Activated CD4-positive, alpha-beta T cell treated with anti-CD3 and anti-CD28 coated beads for 36 hours (primary cell): ENCODE measurements around the gene SPHK1. TPM values are rescaled to one million over a fixed set of nuclear protein-coding genes. Genes with fewer than 3 reads are reported as not detected.

ENCODE experiments used
- ATAC-seq: fragments of 200-7000 bp; cut with Tn5 transposase; one replicate; pipeline ENCODE4 v1.10.0; 2021; ENCODE audit warnings: mild to moderate bottlenecking, moderate library complexity
- CTCF ChIA-PET: fragments of 350-600 bp; sonication (Branson Sonifier 250); formaldehyde crosslinking; loops from one replicate; lab custom pipeline; 2021; ENCODE audit warnings: antibody characterized with exemption; lab: Charles Lee
- POLR2A ChIA-PET: fragments of 350-600 bp; sonication (Branson Sonifier 250); formaldehyde crosslinking; loops from one replicate; lab custom pipeline; 2021; ENCODE audit warnings: antibody characterized with exemption, inconsistent platforms; lab: Charles Lee
- DNase-seq: peaks from one replicate; pipeline ENCODE4 v3.0.0-alpha.2; 2020
- H3K27ac Mint-ChIP-seq: one replicate; pipeline ENCODE4 v1.8.0; 2021; ENCODE audit warnings: mixed read lengths
- H3K27me3 Mint-ChIP-seq: one replicate; pipeline ENCODE4 v1.8.0; 2021; ENCODE audit warnings: mixed read lengths
- H3K36me3 Mint-ChIP-seq: one replicate; pipeline ENCODE4 v1.8.0; 2021; ENCODE audit warnings: low read depth, mixed read lengths
- H3K4me1 Mint-ChIP-seq: one replicate; pipeline ENCODE4 v1.8.0; 2021; ENCODE audit warnings: mixed read lengths
- H3K4me3 Mint-ChIP-seq: one replicate; pipeline ENCODE4 v1.8.0; 2021; ENCODE audit warnings: mild to moderate bottlenecking, moderate library complexity, mixed read lengths
- H3K9me3 Mint-ChIP-seq: one replicate; pipeline ENCODE4 v1.8.0; 2021; ENCODE audit warnings: low read depth, mixed read lengths
- intact Hi-C, 2 experiments: fragments of 100-400 bp; cut with DNase I in 1 of 2; cut with micrococcal nuclease in 1 of 2; formaldehyde crosslinking; loops; one replicate each; pipeline versions ENCODE4 v1.14.2 to v1.15.1; 2022 to 2024; cut with DNase I, micrococcal nuclease
- total RNA-seq, 2 experiments: library from RNA; stranded (reverse); gene quantifications; one replicate each; pipeline ENCODE4 v1.2.3, GENCODE V29; 2021

Gene SPHK1
- total RNA-seq, 2 experiments from 2014 or later: 7.4 to 11.7 TPM

GRCh38 chr17:76410328-76410965 lies 26.0 kb downstream of the SPHK1 start:
- Mint-ChIP-seq H3K4me3 (no peak overlapping the region), H3K27me3 (no peaks in the 10 kb centered on the region), H3K4me1 (peaks cover 8% of the 10 kb centered on the region), H3K36me3 (no peaks in the 10 kb centered on the region), H3K27ac (no peak overlapping the region), H3K9me3 (no peaks in the 10 kb centered on the region)
- ChIA-PET CTCF (interaction anchor here (0.7 to 5.5 kb wide), 7 partner anchors 12 to 252 kb away, joined by 3 to 34 read pairs (median 3); partner anchors contain the start of gene AANAT), POLR2A (no interaction called here)
- intact Hi-C loops: no loop called here
- DNase-seq: no peak
- ATAC-seq: no peak

- POLR2A ChIA-PET: no interaction called here
- Mint-ChIP-seq H3K27ac (no peak overlapping the region), H3K4me1 (peaks cover 8% of the 10 kb centered on the region), H3K27me3 (no peaks in the 10 kb centered on the region), H3K36me3 (no peaks in the 10 kb centered on the region), H3K9me3 (no peaks in the 10 kb centered on the region), H3K4me3 (no peak overlapping the region)
- CTCF ChIA-PET: interaction anchor here (0.7 to 5.5 kb wide), 9 partner anchors 12 to 212 kb away, joined by 3 to 34 read pairs (median 3); partner anchors contain the start of gene AANAT
- DNase-seq (no peak), ATAC-seq (no peak)
- intact Hi-C loops: no loop called here
These were observed 26.8 kb downstream of the SPHK1 start for GRCh38 chr17:76411247-76411646.

GRCh38 chr17:76414334-76415295 lies 30.2 kb downstream of the SPHK1 start:
- Mint-ChIP-seq H3K27me3 (no peaks in the 10 kb centered on the region), H3K4me1 (peaks cover 8% of the 10 kb centered on the region), H3K36me3 (peaks cover 6% of the 10 kb centered on the region), H3K9me3 (no peaks in the 10 kb centered on the region), H3K27ac (no peak overlapping the region), H3K4me3 (no peak overlapping the region)
- ATAC-seq (no peak), DNase-seq (no peak)
- POLR2A ChIA-PET: no interaction called here
- CTCF ChIA-PET: interaction anchor here (0.6 to 5.5 kb wide), 5 partner anchors 16 to 401 kb away, joined by 3 to 34 read pairs (median 3); no protein-coding TSS in a partner anchor
- intact Hi-C loops: no loop called here

GRCh38 chr17:76415786-76416185 lies 31.4 kb downstream of the SPHK1 start:
- no peaks in the 10 kb centered on the region for H3K27me3 Mint-ChIP-seq
- H3K4me3 Mint-ChIP-seq: no peak overlapping the region
- intact Hi-C loops: no loop called here
- ChIA-PET POLR2A (no interaction called here), CTCF (interaction anchor here (2.0 kb wide), 1 partner anchor 92 kb away, joined by 4 read pairs; no protein-coding TSS in a partner anchor)
- peaks cover 17% of the 10 kb centered on the region for H3K4me1 Mint-ChIP-seq
- no peak overlapping the region for H3K27ac Mint-ChIP-seq
- H3K9me3 Mint-ChIP-seq: no peaks in the 10 kb centered on the region
- DNase-seq (no peak), ATAC-seq (no peak)
- peaks cover 6% of the 10 kb centered on the region for H3K36me3 Mint-ChIP-seq

- no peak for DNase-seq
- no peaks in the 10 kb centered on the region for H3K27me3 Mint-ChIP-seq
- POLR2A ChIA-PET: interaction anchor here (1.0 kb wide), 1 partner anchor 11 kb away, joined by 3 read pairs; no protein-coding TSS in a partner anchor
- no peak overlapping the region for H3K27ac Mint-ChIP-seq
- peaks cover 18% of the 10 kb centered on the region for H3K4me1 Mint-ChIP-seq
- no peak overlapping the region for H3K4me3 Mint-ChIP-seq
- intact Hi-C loops: no loop called here
- CTCF ChIA-PET: interaction anchor here (1.0 to 3.2 kb wide), 3 partner anchors 8 to 137 kb away, joined by 3 to 8 read pairs (median 4); no protein-coding TSS in a partner anchor
- ATAC-seq: no peak
- H3K9me3 Mint-ChIP-seq: no peaks in the 10 kb centered on the region
- peaks cover 6% of the 10 kb centered on the region for H3K36me3 Mint-ChIP-seq
These were observed 32.0 kb downstream of the SPHK1 start for GRCh38 chr17:76416457-76416856.

- peaks cover 18% of the 10 kb centered on the region for H3K4me1 Mint-ChIP-seq
- intact Hi-C loops: no loop called here
- no peaks in the 10 kb centered on the region for H3K27me3 Mint-ChIP-seq
- CTCF ChIA-PET: interaction anchor here (0.7 to 3.2 kb wide), 6 partner anchors 8 to 137 kb away, joined by 3 to 8 read pairs (median 4); no protein-coding TSS in a partner anchor
- peaks cover 6% of the 10 kb centered on the region for H3K36me3 Mint-ChIP-seq
- no peaks in the 10 kb centered on the region for H3K9me3 Mint-ChIP-seq
- no peak overlapping the region for H3K4me3 Mint-ChIP-seq
- POLR2A ChIA-PET: interaction anchor here (1.0 kb wide), 1 partner anchor 11 kb away, joined by 3 read pairs; no protein-coding TSS in a partner anchor
- ATAC-seq (no peak), DNase-seq (no peak)
- H3K27ac Mint-ChIP-seq: no peak overlapping the region
These were observed 32.5 kb downstream of the SPHK1 start for GRCh38 chr17:76416899-76417298.

DNA sequence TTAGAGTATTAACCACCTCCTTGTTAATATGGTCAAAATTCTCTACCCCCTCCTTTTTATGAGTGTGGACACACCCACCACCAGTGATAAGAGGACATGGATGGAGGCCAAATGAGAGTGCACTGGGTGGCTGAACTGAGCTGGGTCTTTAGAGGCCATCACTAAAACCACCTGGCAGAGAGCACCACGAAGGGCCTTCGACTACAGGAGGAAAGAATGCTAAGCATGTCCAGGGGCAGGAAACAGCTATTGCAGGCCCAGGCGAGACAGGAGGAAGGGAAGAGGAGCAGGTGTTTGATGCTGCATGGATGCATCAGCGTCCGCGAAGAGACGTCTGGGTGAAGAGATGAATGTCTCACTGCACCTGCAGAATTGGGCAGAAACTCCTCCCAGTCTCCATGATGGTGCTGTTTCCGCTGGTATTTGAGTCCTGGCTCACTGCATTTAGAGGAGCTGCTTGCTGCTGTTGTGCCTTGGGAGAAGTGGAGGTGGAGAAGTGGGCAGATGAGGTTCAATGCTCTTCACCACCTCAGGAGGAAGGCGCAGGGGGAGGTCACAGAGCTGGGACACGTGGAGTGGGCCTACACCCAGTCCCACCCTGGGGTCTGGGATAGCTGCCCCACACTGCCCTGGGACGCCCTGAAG lies 33.2 kb downstream of the SPHK1 start:
- H3K4me3 Mint-ChIP-seq: no peak overlapping the region
- no peak for DNase-seq
- intact Hi-C loops: no loop called here
- H3K36me3 Mint-ChIP-seq: peaks cover 6% of the 10 kb centered on the region
- no peaks in the 10 kb centered on the region for H3K9me3 Mint-ChIP-seq
- ChIA-PET CTCF (interaction anchor here (0.7 to 3.2 kb wide), 5 partner anchors 9 to 90 kb away, joined by 4 to 8 read pairs (median 4); no protein-coding TSS in a partner anchor), POLR2A (no interaction called here)
- peak overlapping the region; percentile 13 for H3K27ac Mint-ChIP-seq
- no peaks in the 10 kb centered on the region for H3K27me3 Mint-ChIP-seq
- peaks cover 18% of the 10 kb centered on the region for H3K4me1 Mint-ChIP-seq
- ATAC-seq: no peak

- intact Hi-C loops: no loop called here
- Mint-ChIP-seq H3K36me3 (peaks cover 8% of the 10 kb centered on the region), H3K27ac (no peak overlapping the region), H3K4me3 (no peak overlapping the region), H3K27me3 (no peaks in the 10 kb centered on the region), H3K4me1 (peaks cover 17% of the 10 kb centered on the region), H3K9me3 (no peaks in the 10 kb centered on the region)
- DNase-seq: no peak
- POLR2A ChIA-PET: no interaction called here
- no peak for ATAC-seq
- CTCF ChIA-PET: interaction anchor here (0.6 kb wide), 1 partner anchor 283 kb away, joined by 3 read pairs; no protein-coding TSS in a partner anchor
These were observed 35.3 kb downstream of the SPHK1 start for GRCh38 chr17:76419576-76420260.

DNA sequence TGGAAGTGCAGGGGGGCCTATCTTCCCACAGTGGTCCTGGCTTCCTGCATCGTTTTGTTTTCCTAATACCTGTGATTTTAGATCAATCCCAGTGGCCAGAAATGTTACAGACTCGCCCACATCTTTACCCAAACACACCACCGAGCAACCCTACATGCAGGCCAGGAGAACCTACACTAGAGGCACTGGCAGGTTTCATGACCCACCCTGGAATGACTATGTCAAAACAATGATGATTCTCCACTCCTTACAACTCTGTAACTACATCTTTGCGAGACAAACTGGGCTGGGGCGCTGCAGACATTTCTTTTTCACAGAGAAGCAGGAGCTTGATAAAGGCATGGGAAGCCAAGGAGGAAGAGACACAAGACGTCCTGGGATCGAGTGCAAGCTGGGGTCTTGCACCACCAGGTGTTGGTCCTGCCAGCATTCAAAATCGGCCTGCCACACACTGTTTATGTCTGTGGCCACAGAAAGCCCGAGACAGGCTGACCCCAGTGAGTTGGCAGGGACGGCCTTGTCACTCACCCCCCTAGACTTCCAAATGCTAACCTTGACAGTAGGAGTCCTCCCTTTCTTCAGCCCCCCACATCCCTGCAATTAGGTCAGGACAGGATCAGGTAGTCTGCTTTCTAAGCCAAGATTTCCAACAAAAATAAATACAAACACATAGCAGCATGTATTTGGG lies 36.1 kb downstream of the SPHK1 start:
- no peaks in the 10 kb centered on the region for H3K9me3 Mint-ChIP-seq

GRCh38 chr17:76421044-76421407 lies 36.6 kb downstream of the SPHK1 start:
- intact Hi-C loops: no loop called here
- no peaks in the 10 kb centered on the region for H3K9me3 Mint-ChIP-seq
- peaks cover 8% of the 10 kb centered on the region for H3K36me3 Mint-ChIP-seq
- peak overlapping the region; percentile 11 for H3K27ac Mint-ChIP-seq
- DNase-seq (no peak), ATAC-seq (no peak)
- H3K4me3 Mint-ChIP-seq: no peak overlapping the region
- POLR2A ChIA-PET: no interaction called here
- no peaks in the 10 kb centered on the region for H3K27me3 Mint-ChIP-seq
- CTCF ChIA-PET: interaction anchor here (1.2 kb wide), 1 partner anchor 15 kb away, joined by 4 read pairs; no protein-coding TSS in a partner anchor
- peaks cover 17% of the 10 kb centered on the region for H3K4me1 Mint-ChIP-seq

More for the DNA sequence above, 36.1 kb downstream of the SPHK1 start:
- H3K4me3 Mint-ChIP-seq: no peak overlapping the region
- intact Hi-C loops: no loop called here
- CTCF ChIA-PET: interaction anchor here (1.2 kb wide), 1 partner anchor 15 kb away, joined by 4 read pairs; no protein-coding TSS in a partner anchor
- DNase-seq: no peak
- no peaks in the 10 kb centered on the region for H3K27me3 Mint-ChIP-seq
- H3K4me1 Mint-ChIP-seq: peaks cover 17% of the 10 kb centered on the region
- H3K36me3 Mint-ChIP-seq: peaks cover 8% of the 10 kb centered on the region
- H3K27ac Mint-ChIP-seq: peak overlapping the region; percentile 11
- ATAC-seq: no peak
- POLR2A ChIA-PET: no interaction called here
